Retina (tissue), 1 donor: ENCODE data around the gene CYP3A4.
"Not testable (repeated sequence)": the region's sequence is repeated elsewhere in the genome, so short reads cannot be mapped to it uniquely, and the experiment has no call there.

ENCODE experiments used
- DNase-seq: peaks from one replicate; pipeline ENCODE4 v3.0.0-alpha.2; 2016

CYP3A4 gene

DNA sequence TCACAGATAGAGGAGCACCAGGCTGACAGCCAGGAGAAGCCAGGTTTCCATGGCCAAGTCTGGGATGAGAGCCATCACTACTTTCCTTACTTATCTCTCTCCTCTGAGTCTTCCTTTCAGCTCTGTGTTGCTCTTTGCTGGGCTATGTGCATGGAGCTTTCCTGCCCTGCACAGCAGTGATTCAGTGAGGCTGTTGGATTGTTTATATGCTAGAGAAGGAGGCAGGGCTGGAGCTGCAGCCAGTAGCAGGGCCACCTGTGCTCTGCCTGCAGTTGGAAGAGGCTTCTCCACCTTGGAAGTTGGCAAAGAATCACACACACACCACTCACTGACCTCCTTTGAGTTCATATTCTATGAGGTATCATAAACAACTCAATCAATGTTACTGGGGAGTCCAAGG, at the start of gene CYP3A4:
TSS of gene CYP3A4 (minus strand) at position 178 of the 400 bp plus-strand sequence. CDS start at position 75, 103 bp downstream.
- no peak for DNase-seq

DNA sequence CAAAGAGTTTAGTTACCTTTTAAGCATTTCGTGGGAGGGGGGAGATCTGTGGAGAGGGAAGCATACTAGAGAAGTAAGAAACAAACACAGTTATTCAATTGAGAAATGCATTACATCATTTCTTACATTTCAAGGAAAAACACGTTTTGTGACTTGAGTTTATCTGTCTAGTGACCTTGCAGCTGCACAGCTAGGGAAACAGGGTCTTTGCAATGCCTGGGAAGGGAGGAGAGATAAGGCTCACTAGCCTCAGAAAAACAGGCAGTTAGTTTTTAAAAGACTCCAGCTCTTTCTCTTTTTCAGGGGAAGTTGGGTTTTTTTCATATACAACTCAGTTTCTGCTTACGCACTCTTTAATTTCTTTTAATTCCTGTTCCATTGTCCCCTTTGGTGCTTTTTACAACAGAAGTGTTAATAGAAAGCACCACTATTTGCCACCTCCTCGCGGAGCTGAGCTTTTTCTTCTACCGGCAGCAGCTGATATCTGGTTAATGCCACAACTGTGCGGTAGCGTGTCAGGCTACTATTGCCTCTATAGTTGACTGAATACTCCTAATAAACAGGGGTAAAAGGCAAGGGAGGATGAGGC, 49.4 kb upstream of the CYP3A4 start:
- DNase-seq = peak; percentile 5

GRCh38 chr7:99831595-99831994, 47.6 kb upstream of the CYP3A4 start:
- no peak for DNase-seq

GRCh38 chr7:99829524-99830160, 45.7 kb upstream of the CYP3A4 start:
- no peak for DNase-seq

DNA sequence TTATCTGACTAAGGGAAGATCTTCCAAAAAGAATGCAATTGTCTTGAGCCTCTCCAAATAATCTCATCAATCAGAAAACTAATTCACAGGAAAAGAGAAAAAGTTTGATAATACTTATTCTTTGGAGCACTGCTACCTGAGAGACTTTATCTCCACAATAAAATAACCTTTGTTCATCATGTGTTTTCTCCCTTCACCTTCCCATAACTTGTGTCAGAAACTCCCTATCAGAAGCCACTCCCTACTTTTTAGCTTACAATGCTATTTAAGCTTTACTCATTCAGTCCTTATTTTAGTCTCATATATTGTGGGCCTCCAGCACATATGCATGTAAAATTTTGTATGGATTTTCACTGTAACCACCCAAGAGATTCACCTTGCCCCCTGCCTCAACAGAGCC, 44.8 kb upstream of the CYP3A4 start:
- no peak for DNase-seq

DNA sequence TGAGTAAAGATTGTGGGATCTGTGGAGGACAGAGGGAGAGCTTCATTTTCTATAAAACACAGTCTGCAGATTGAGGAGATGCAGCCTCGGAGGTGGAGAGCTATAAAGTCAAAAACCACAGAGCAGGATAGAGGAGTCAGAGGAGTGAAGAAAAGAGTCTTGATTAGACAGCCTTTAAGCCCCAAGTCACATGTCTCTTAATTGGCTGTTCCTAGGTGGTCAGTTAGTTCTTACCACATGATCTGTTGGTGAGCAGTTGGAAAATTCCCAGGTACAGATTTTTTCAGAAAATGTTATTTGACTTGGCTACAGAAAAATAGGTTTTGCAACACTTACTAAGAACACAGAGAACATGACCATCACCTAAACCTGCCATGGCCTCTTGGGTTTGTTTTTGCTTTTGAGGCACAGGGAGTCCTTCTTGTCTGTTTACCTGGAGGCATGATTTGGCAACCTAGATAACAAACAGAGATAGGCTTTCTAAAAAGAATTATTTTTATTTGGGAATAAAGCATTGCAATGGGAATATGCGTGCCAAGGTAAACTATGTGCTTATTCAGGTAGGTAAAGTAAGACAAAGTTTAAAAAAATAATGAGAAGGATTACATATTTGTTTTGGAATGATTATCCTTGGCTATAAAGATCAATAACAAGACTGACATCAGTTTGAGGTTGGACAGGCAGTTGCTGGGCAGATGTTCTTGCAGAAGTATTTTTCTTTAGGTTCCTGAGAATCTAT, 43.2 kb upstream of the CYP3A4 start:
- DNase-seq = no peak

DNA sequence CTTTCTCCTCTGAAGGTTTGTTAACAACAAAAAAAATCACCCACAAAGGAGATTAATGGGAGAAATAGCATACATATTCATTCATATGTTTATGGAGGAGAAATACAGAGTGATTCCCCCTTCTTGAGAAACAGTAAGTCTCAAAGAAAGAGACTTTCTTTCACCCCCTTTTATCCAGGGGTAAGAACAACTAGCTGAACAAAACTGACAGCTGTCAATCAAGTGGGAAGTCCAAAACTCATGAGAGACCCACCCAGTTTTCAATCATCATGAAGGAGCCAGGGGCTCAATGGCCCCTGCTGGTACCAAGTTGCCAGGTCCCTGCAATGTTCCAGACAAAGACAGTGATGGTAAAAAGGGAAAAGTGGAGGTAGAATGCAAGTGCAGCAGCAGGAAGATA, 41.9 kb upstream of the CYP3A4 start:
- DNase-seq = no peak

- DNase-seq = no peak
Observed at GRCh38 chr7:99825452-99825851, 41.5 kb upstream of the CYP3A4 start.

DNA sequence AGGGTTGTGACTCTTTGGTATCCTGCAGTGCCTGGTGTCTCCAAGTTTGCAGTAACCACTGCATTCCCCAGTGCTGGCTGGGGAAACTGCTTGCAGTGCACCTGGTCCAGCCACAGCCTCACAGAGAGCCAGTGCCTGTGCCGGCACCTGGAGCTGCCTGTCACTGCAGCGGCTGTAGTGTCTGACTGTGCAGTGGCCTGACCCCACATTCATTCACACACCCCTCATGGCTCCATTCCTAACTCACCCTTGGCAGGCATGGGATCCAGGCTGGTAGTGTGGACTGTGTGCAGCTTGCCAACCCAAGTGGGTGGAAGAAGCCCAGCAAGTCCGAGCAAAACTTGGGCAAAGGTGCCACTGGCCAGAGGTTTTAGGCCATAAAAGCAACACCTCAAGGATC, 40.1 kb upstream of the CYP3A4 start:
- no peak for DNase-seq

DNA sequence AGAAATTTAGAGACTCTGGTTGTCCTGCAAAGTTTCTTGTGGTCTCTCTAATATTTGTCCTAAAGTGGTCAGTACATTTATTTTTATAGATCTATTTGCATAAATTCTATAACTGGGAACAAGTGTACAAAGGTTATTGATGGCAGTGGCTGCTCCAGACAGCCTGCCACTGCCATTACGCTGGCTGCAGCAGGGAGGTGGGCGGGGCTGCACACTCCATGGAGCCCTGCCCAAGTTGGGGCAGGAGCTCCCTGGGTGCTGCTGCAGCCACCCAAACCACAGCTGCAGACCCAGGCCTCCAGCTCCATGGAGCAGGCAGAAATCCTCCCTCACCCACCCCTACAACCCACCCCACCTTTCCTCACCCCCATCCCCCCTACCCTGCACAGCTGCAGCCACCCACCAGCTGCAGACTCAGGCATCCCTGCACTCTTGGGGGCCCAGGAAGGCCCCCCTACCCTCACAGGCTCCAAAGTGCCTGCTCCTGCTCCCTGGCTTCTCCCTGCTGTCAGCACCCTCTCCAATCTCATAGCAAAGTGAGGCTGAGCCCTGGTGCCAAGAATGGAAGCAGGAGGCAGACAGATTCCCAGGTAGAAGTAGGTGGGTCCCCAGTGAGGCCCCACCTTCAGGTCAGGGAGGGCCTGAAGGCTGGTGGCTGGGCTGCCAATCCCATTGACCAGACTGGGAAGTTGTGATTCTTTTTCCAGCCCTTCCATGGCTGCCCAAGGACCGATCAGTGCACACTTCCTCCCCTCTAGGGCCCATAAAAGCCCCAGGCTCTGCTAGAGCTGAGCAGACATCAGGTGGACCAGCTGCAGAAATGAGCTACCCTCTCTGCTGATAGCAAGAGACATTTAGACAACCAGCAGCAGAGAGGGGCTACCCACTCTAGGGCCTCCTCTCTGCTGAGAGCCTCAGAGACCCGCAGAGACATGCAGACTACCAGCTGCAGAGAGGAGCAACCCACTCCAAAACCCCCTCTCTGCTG, 39.0 kb upstream of the CYP3A4 start:
- DNase-seq = no peak

DNA sequence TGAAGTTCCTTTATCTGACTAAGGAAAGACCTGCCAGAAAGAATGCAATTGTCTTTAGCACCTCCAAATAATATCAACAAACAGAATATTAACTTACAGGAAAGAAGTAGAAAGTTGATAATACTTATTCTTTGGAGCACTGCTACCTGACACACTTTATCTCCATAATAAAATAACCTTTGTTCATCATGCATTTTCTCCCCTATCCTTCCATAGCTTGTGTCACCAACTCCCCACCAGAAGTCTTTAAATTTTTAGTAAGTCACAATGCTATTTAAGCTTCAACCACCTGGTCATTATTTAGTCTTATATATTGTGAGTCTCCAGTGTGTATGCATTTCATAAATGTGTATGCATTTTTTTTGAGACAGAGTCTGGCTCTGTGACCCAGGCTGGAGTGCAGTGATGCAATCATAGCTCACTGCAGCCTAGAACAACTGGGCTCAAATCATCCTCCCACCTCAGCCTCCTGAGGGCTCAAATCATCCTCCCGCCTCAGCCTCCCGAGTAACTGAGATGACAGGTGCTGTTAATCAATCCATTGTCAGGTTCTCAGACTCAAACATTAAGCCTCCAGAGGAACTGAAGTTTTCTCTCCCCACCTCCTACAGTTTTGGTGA, 36.5 kb upstream of the CYP3A4 start:
- DNase-seq = no peak

DNA sequence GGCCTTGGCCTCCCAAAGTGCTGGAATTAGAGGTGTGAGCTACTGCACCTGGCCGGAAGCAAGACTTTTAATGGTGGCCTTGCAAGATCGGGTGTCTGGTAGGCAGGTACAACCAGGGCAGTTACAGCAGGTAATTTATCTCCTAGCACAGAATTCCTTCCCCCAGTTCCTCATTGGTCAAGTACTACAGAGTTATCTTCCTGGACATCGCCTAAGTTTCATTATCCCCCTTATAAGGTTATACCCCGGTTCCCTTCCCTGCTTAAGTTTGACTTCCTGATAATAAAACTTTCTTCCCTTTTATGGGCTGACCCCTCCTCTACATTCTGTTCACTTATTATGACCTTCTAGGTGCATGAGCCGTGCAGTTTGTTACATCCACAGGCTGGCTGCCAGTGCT, 24.8 kb upstream of the CYP3A4 start:
- DNase-seq = no peak

- DNase-seq = no peak
Observed at GRCh38 chr7:99806839-99807478, 23.0 kb upstream of the CYP3A4 start.

DNA sequence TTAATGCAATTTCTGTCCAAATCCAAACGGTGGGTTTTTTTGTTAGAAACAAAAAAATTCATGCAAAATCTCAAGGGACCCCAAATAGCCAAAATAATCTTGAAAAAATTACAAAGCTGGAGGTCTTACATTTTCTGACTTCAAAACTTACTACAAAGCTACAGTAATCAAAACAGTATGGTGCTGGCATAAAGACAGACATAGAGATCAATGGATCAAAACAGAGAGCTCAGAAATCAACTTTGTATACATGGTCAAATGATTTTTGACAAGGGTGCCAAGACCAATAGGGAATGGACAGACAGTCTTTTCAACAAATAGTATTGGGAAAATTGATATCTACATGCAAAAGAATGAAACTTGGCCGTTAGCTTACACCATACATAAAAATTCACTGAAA, 21.7 kb upstream of the CYP3A4 start:
- no peak for DNase-seq

- not testable (repeated sequence) for DNase-seq
Observed at GRCh38 chr7:99803118-99803517, 19.1 kb upstream of the CYP3A4 start.

- not testable (repeated sequence) for DNase-seq
Observed at GRCh38 chr7:99801407-99801806, 17.4 kb upstream of the CYP3A4 start.

- DNase-seq = no peak
Observed at GRCh38 chr7:99798972-99799371, 15.0 kb upstream of the CYP3A4 start.

DNA sequence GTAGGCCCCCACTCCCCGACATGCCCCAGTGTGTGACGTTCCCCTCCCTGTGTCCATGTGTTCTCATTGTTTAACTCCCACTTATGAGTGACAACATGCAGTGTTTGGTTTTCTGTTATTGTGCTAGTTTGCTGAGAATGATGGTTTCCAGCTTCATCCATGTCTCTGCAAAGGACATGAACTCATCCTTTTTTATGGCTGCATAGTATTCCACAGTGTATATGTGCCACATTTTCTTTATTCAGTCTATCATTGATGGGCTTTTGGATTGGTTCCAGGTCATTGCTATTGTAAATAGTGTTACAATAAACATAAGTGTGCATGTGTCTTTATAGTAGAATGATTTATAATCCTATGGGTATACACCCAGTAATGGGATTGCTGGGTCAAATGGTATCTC, 11.9 kb upstream of the CYP3A4 start:
- DNase-seq = not testable (repeated sequence)

GRCh38 chr7:99794585-99795502, 10.9 kb upstream of the CYP3A4 start:
- DNase-seq = no peak

- DNase-seq = no peak
Observed at GRCh38 chr7:99793443-99793842, 9.5 kb upstream of the CYP3A4 start.

- no peak for DNase-seq
Observed at GRCh38 chr7:99792967-99793366, 9.0 kb upstream of the CYP3A4 start.
